ENCODE data around the gene PRSS56. TPM values are rescaled to one million over a fixed set of nuclear protein-coding genes. Genes with fewer than 3 reads are reported as not detected.

The PRSS56 gene
- total and polyA plus RNA-seq, 2 donors from 2014 or later = not detected

GRCh38 chr2:232502911-232503808, 17.0 kb upstream of the PRSS56 start:
- Histone ChIP-seq H3K36me3 (ENCODE audit: control insufficient read depth in 2 of 3, insufficient read depth in 3 of 3, low read length in 3 of 3) (no peaks in the 10 kb centered on the region), H3K9me3 (ENCODE audit: control insufficient read depth in 2 of 3, insufficient read depth in 1 of 3, low read length in 3 of 3) (no peaks in the 10 kb centered on the region), H3K27ac (ENCODE audit: low read depth in 2 of 2, low read length in 2 of 2) (no peak overlapping the region), H3K4me1 (ENCODE audit: control insufficient read depth in 2 of 3, insufficient read depth in 2 of 3, low read depth in 1 of 3, low read length in 3 of 3) (no peaks in the 10 kb centered on the region), H3K9ac (ENCODE audit: low read length in 3 of 3) (no peak overlapping the region), H3K27me3 (ENCODE audit: control insufficient read depth, insufficient read depth, low read length) (peaks cover 7% of the 10 kb centered on the region), H3K4me3 (ENCODE audit: low read length in 3 of 3) (peak overlapping the region in 1 of 3 donors; percentile 29)
- FAIRE-seq = no peak
- DNase-seq = peak in 3 of 5 donors; percentile 70 to 87 (median 73)
- intact Hi-C loops (cut with DNase I) = no loop called here
- no peak for TF ChIP-seq CTCF (IDR thresholded peaks at IDR 0.05; ENCODE audit: borderline replicate concordance, extremely low read depth, insufficient read depth)

- Histone ChIP-seq H3K4me1 (ENCODE audit: control insufficient read depth in 2 of 3, insufficient read depth in 2 of 3, low read depth in 1 of 3, low read length in 3 of 3) (no peaks in the 10 kb centered on the region), H3K9ac (ENCODE audit: low read length in 3 of 3) (no peak overlapping the region), H3K9me3 (ENCODE audit: control insufficient read depth in 2 of 3, insufficient read depth in 1 of 3, low read length in 3 of 3) (no peaks in the 10 kb centered on the region), H3K4me3 (ENCODE audit: low read length in 3 of 3) (no peak overlapping the region), H3K27ac (ENCODE audit: low read depth in 2 of 2, low read length in 2 of 2) (no peak overlapping the region), H3K36me3 (ENCODE audit: control insufficient read depth in 2 of 3, insufficient read depth in 3 of 3, low read length in 3 of 3) (no peaks in the 10 kb centered on the region), H3K27me3 (ENCODE audit: control insufficient read depth, insufficient read depth, low read length) (peaks cover 7% of the 10 kb centered on the region)
- no peak for DNase-seq
- FAIRE-seq = no peak
- TF ChIP-seq CTCF (IDR thresholded peaks at IDR 0.05; ENCODE audit: borderline replicate concordance, extremely low read depth, insufficient read depth) = no peak
- intact Hi-C loops (cut with DNase I) = no loop called here
Observed at GRCh38 chr2:232503809-232504323, 16.3 kb upstream of the PRSS56 start.

GRCh38 chr2:232504438-232504837, 15.8 kb upstream of the PRSS56 start:
- Histone ChIP-seq H3K4me1 (ENCODE audit: control insufficient read depth in 2 of 3, insufficient read depth in 2 of 3, low read depth in 1 of 3, low read length in 3 of 3) (no peaks in the 10 kb centered on the region), H3K9ac (ENCODE audit: low read length in 3 of 3) (no peak overlapping the region), H3K36me3 (ENCODE audit: control insufficient read depth in 2 of 3, insufficient read depth in 3 of 3, low read length in 3 of 3) (no peaks in the 10 kb centered on the region), H3K9me3 (ENCODE audit: control insufficient read depth in 2 of 3, insufficient read depth in 1 of 3, low read length in 3 of 3) (no peaks in the 10 kb centered on the region), H3K27me3 (ENCODE audit: control insufficient read depth, insufficient read depth, low read length) (peaks cover 7% of the 10 kb centered on the region), H3K27ac (ENCODE audit: low read depth in 2 of 2, low read length in 2 of 2) (no peak overlapping the region), H3K4me3 (ENCODE audit: low read length in 3 of 3) (no peak overlapping the region)
- intact Hi-C loops (cut with DNase I) = no loop called here
- FAIRE-seq (no peak), DNase-seq (peak in 1 of 5 donors; percentile 46)
- no peak for TF ChIP-seq CTCF (IDR thresholded peaks at IDR 0.05; ENCODE audit: borderline replicate concordance, extremely low read depth, insufficient read depth)

Measured in kidney (tissue), 14 donors.